ENCODE results near the gene BCAS4.

GRCh38 chr20:50848341-50848808 is 53.5 kb downstream of the BCAS4 start:
- TF ChIP-seq CTCF (IDR thresholded peaks at IDR 0.05) (no peak), POLR2A (IDR thresholded peaks at IDR 0.05) (no peak)

Measured in prostate gland (tissue), 2 donors.